PC-3 (cell line): ENCODE results near the gene CTNNBIP1. TPM values are rescaled to one million over a fixed set of nuclear protein-coding genes. Genes with fewer than 3 reads are reported as not detected.

ENCODE experiments used
- ATAC-seq: fragments of 200-7000 bp; cut with Tn5 transposase; 2 replicates; pipeline ENCODE4 v1.9.1; 2020; ENCODE audit warnings: mild to moderate bottlenecking, moderate library complexity
- BruUV-seq: library from RNA; stranded (reverse); fragments of 400-500 nt; replicated peaks from 2 replicates; lab custom pipeline; 2021; lab: Mats Ljungman, UMichigan
- CTCF ChIA-PET: fragments of 300-600 bp; sonication (Branson Sonifier 250); formaldehyde crosslinking; loops from one replicate; lab custom pipeline; 2022; ENCODE audit warnings: antibody characterized with exemption; lab: Charles Lee
- POLR2A ChIA-PET: fragments of 300-600 bp; sonication (Branson Sonifier 250); formaldehyde crosslinking; loops from one replicate; lab custom pipeline; 2022; ENCODE audit warnings: antibody characterized with exemption; ENCODE audit not compliant: unreplicated experiment; lab: Charles Lee
- DNase-seq: peaks from one replicate; pipeline ENCODE4 v3.0.0-alpha.2; 2015
- H2AFZ ChIP-seq: fragments of 300-600 bp; sonication (generic); 2 replicates; pipeline ENCODE4 v1.6.0; 2016; ENCODE audit warnings: antibody characterized with exemption, low read length
- H3F3A ChIP-seq: fragments of 300-600 bp; sonication (generic); one replicate; pipeline ENCODE4 v1.6.0; 2017; ENCODE audit warnings: antibody characterized with exemption, low read length, control low read depth, mild to moderate bottlenecking; ENCODE audit not compliant: unreplicated experiment
- H3K27ac ChIP-seq: fragments of 300-600 bp; sonication (generic); 2 replicates; pipeline ENCODE4 v1.5.1; 2016; ENCODE audit warnings: mild to moderate bottlenecking, low read length
- H3K27me3 ChIP-seq: fragments of 300-600 bp; sonication (generic); 2 replicates; pipeline ENCODE4 v1.6.1; 2016; ENCODE audit warnings: low read length, mixed read lengths
- H3K36me3 ChIP-seq: fragments of 300-600 bp; sonication (generic); 2 replicates; pipeline ENCODE4 v1.6.1; 2016; ENCODE audit warnings: low read depth, mixed run types, low read length, mixed read lengths
- H3K4me1 ChIP-seq: fragments of 300-600 bp; sonication (generic); 2 replicates; pipeline ENCODE4 v1.5.1; 2016; ENCODE audit warnings: low read length; ENCODE audit not compliant: insufficient read depth
- H3K4me2 ChIP-seq: fragments of 300-600 bp; sonication (generic); 2 replicates; pipeline ENCODE4 v1.6.0; 2016; ENCODE audit warnings: low read length
- H3K4me3 ChIP-seq: fragments of 300-600 bp; sonication (generic); 2 replicates; pipeline ENCODE4 v1.5.1; 2016; ENCODE audit warnings: mild to moderate bottlenecking, low read length, mixed read lengths
- H3K79me2 ChIP-seq: fragments of 300-600 bp; sonication (generic); 2 replicates; pipeline ENCODE4 v1.6.1; 2017; ENCODE audit warnings: low read length, mixed read lengths
- H3K9ac ChIP-seq: fragments of 300-600 bp; sonication (generic); 2 replicates; pipeline ENCODE4 v1.6.0; 2016; ENCODE audit warnings: mild to moderate bottlenecking, low read length
- H3K9me2 ChIP-seq: fragments of 300-600 bp; sonication (generic); replicated peaks from 2 replicates; pipeline ENCODE4 v1.6.1; 2016; ENCODE audit warnings: mixed run types, low read length, mixed read lengths
- H3K9me3 ChIP-seq: fragments of 300-600 bp; sonication (generic); 2 replicates; pipeline ENCODE4 v1.6.1; 2016; ENCODE audit warnings: low read length, mixed read lengths
- H4K20me1 ChIP-seq: fragments of 300-600 bp; sonication (generic); 2 replicates; pipeline ENCODE4 v1.6.1; 2016; ENCODE audit warnings: low read length, mixed read lengths
- EZH2 ChIP-seq: fragments of 300-600 bp; sonication (generic); IDR thresholded peaks from one replicate; pipeline ENCODE4 v1.6.1; 2017; ENCODE audit warnings: antibody characterized with exemption, mild to moderate bottlenecking, low read length; ENCODE audit not compliant: unreplicated experiment
- EZH2phosphoT487 ChIP-seq: fragments of 300-600 bp; sonication (generic); IDR thresholded peaks from 2 replicates; pipeline ENCODE4 v1.6.1; 2018; ENCODE audit warnings: mild to moderate bottlenecking, antibody characterized with exemption, low read length, borderline replicate concordance
- intact Hi-C: fragments of 100-400 bp; cut with micrococcal nuclease; formaldehyde crosslinking; loops from 2 replicates; pipeline ENCODE4 v1.9.0; 2023
- total RNA-seq: library from RNA; depleted of rRNA; stranded (reverse); fragments of >200 nt; gene quantifications from 2 replicates; pipeline ENCODE4 v1.2.3, GENCODE V29; 2014
- TF ChIP-seq, protein P1 (sequence below): fragments of 300-600 bp; sonication (generic); conservative IDR thresholded peaks from 2 replicates; pipeline ENCODE4 v1.5.1; 2017; ENCODE audit warnings: antibody characterized with exemption, low read depth, mild to moderate bottlenecking, low read length

CTNNBIP1 gene
- total RNA-seq, 1 experiment from 2014 or later = 78.1 TPM

DNA sequence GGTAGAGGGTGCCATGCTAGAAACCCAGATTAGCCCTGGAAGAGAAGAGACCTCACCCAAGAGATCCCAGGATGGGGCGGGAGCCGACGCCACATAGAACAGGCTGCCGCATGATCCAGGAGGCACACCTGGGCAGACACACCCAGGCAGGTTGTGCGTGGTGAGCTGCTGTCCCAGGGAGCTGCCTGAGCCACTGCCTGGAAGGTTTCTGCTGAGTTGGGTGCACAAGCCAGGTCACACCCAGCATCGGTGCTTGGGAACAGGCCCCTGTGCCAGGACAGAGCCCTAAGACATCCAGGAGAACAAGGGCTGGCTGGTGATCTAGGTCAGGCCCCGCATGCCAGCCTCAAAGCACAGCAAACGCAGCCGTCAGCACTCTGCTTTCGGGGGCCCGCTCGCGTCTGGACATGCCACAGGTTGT is 40.2 kb downstream of the CTNNBIP1 start:
- TF ChIP-seq EZH2phosphoT487 (no peak), EZH2 (no peak)
- TF ChIP-seq, protein P1, sequence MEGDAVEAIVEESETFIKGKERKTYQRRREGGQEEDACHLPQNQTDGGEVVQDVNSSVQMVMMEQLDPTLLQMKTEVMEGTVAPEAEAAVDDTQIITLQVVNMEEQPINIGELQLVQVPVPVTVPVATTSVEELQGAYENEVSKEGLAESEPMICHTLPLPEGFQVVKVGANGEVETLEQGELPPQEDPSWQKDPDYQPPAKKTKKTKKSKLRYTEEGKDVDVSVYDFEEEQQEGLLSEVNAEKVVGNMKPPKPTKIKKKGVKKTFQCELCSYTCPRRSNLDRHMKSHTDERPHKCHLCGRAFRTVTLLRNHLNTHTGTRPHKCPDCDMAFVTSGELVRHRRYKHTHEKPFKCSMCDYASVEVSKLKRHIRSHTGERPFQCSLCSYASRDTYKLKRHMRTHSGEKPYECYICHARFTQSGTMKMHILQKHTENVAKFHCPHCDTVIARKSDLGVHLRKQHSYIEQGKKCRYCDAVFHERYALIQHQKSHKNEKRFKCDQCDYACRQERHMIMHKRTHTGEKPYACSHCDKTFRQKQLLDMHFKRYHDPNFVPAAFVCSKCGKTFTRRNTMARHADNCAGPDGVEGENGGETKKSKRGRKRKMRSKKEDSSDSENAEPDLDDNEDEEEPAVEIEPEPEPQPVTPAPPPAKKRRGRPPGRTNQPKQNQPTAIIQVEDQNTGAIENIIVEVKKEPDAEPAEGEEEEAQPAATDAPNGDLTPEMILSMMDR = no peak
- intact Hi-C loops = loop anchor here (5.0 kb wide), 1 partner anchor 162 kb away; the partner anchor contains the start of gene UBE4B
- Histone ChIP-seq H2AFZ (no peak overlapping the region), H3K27me3 (no peaks in the 10 kb centered on the region), H3F3A (no peaks in the 10 kb centered on the region), H3K9me3 (no peaks in the 10 kb centered on the region), H4K20me1 (no peaks in the 10 kb centered on the region), H3K9me2 (no peaks in the 10 kb centered on the region), H3K9ac (no peak overlapping the region), H3K27ac (no peak overlapping the region), H3K36me3 (no peaks in the 10 kb centered on the region; the same call in 1 of the 2 replicates), H3K4me1 (peaks cover 13% of the 10 kb centered on the region), H3K4me2 (no peak overlapping the region), H3K4me3 (no peak overlapping the region), H3K79me2 (no peaks in the 10 kb centered on the region)
- no peak for ATAC-seq
- DNase-seq = no peak
- BruUV-seq = no TSS peak
- ChIA-PET CTCF (no interaction called here), POLR2A (interaction anchor here (0.6 kb wide), 1 partner anchor 46 kb away, joined by 39 read pairs; the partner anchor contains the start of gene CLSTN1)

DNA sequence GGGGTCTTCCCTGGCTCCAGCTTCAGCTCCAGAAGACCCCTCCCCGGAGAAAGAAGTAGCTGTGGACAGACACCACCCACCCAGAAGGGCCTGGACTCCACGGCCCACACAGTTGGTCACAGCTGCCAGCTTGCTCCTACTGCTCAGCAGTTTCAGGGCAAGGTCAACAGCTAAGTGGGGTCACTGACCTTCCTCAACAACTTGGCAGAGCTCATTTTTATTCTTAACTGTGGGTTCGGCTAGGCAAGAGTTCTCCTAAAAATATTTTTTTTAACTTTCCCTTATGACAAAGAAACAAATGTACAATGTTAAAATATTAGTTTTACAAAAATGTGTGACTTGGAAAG is 41.9 kb downstream of the CTNNBIP1 start:
- POLR2A ChIA-PET = no interaction called here
- Histone ChIP-seq H3K9me2 (no peaks in the 10 kb centered on the region), H3K9ac (no peak overlapping the region), H3K36me3 (no peaks in the 10 kb centered on the region; the same call in 1 of the 2 replicates), H3K27ac (no peak overlapping the region), H3K9me3 (no peaks in the 10 kb centered on the region), H3K4me2 (no peak overlapping the region), H3F3A (no peaks in the 10 kb centered on the region), H4K20me1 (no peaks in the 10 kb centered on the region), H3K79me2 (no peaks in the 10 kb centered on the region), H3K4me1 (peaks cover 11% of the 10 kb centered on the region), H3K4me3 (no peak overlapping the region), H3K27me3 (no peaks in the 10 kb centered on the region), H2AFZ (no peak overlapping the region)
- intact Hi-C loops = no loop called here
- no peak for DNase-seq
- TF ChIP-seq, protein P1 = no peak
- TF ChIP-seq EZH2 (no peak), EZH2phosphoT487 (no peak)
- CTCF ChIA-PET = interaction anchor here (0.8 to 1.6 kb wide), 2 partner anchors 25 to 84 kb away, joined by 3 to 16 read pairs; no protein-coding TSS in a partner anchor
- BruUV-seq = no TSS peak
- no peak for ATAC-seq
